Stimulated activated CD4-positive, alpha-beta T cell treated with anti-CD3 and anti-CD28 coated beads, Interleukin-15, amount 100 ng/mL, for 1 hour (primary cell): Measurements from ENCODE around the gene KCNMA1.

Experiments used
- DNase-seq, 2 donors: peaks; one replicate each; pipeline ENCODE4 v3.0.0-alpha.2; 2020; ENCODE audit warnings: low read depth in 1 of 2, low spot score in 1 of 2

KCNMA1 gene

GRCh38 chr10:76840802-76841201, 796.8 kb downstream of the KCNMA1 start:
- DNase-seq: no peak

- DNase-seq: no peak
Observed at GRCh38 chr10:76839276-76839675, 798.3 kb downstream of the KCNMA1 start.

- DNase-seq: no peak
Observed at GRCh38 chr10:76830218-76830617, 807.4 kb downstream of the KCNMA1 start.

- no peak for DNase-seq
Observed at GRCh38 chr10:76829724-76830123, 807.9 kb downstream of the KCNMA1 start.
